Measurements from ENCODE around the gene SPACA9.

DNA sequence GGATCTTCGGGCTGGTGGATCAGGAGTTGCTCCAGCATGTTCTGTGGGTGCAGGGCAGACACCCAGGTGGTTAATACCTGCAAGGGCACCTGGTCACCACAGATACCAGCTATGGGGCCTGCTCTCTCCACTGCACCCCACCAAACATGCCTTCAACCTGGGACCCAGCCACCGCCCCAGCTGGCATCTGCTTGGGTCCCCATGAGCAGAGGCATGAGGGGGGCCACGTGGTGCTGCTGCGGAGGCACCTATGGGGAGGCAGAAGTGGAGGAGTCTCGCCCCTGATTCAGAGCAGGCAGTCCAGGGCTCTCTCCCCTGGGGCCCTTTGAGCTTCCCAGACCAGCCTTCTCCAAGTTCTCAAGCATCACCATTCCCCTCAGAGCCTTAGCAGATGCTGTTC, 3.5 kb upstream of the SPACA9 start:
- no peak for TF ChIP-seq POLR2A (IDR thresholded peaks at IDR 0.05; ENCODE audit: low read depth, low read length)
- no peak for TF ChIP-seq POLR2AphosphoS5 (IDR thresholded peaks at IDR 0.05; ENCODE audit: low read depth, low read length)
- no peak for TF ChIP-seq PAX5 (IDR thresholded peaks at IDR 0.05; ENCODE audit: insufficient read depth, low read length, severe bottlenecking)
- TF ChIP-seq TAF1 (IDR thresholded peaks at IDR 0.05; ENCODE audit: low read depth, low read length) = no peak

Measured in GM12891 (cell line).